ENCODE measurements around the gene HSFX2.
"Not testable (repeated sequence)": the region's sequence is repeated elsewhere in the genome, so short reads cannot be mapped to it uniquely, and the experiment has no call there.

HSFX2 gene

DNA sequence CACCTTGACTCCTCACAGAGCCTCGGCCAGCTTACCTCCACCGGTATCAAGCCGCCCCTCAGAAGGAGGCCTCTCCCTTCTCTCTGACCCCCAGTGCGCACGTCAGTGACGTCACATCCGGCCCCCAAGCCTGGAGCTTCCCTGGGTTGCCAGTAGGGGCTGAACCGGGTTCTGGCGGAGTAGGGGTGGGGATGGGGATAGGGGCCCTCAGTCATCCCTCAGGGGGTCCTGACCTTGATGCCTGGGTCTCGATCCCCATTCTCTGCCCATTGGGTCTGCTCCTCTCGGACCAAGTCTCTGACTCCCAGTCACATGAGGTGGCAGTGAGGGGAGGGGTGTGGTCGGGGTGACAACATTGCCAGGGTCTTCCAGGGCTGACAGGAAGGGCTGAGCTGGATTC, 7.8 kb downstream of the HSFX2 start, which contains the start of gene MAGEA9B:
Gene MAGEA9B, minus strand, starts transcription at position 101 of the 400 bp plus-strand sequence. CDS start 4,280 bp downstream, outside the sequence.
- not testable (repeated sequence) for DNase-seq (ENCODE audit: low spot score)

DNA sequence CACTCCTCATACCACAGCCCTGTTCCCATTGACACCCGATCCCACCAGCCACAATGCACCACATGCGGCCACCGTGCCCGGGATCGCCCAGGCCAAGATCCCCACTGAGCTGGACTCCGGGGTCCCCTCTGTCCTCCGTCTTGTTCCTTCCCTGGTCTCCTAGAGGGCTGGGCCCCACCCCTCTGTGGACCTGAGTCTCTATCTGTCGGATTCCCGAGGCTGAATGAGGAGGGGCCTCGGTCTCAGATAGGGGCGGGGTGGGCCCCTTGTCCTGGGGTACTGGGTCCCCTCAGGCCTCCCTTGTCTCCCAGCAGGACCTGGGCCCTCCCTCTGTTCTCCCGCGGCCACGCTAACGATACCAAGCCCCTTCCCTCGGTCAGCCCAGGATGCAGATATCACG, 9.5 kb downstream of the HSFX2 start:
- not testable (repeated sequence) for DNase-seq (ENCODE audit: low spot score)

DNA sequence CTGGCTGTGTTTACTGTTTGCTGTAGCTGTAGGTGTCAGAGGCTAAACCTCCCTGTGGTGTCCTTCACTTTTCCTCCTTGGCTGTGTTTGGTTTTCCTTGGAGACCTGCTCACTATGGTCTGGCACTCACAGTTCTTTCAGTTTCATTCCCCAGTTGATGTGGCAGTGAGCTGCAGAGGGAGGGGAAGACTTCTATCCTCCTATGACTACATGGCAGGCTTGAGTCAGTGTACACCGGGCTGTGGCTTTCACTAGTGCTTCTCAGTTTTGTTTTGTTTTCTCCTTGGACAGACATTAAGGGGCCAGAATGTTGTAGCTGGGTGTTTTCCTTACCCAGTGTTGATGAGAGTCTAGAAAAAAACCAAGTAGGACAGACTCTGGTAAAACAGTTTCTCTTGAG, 21.7 kb downstream of the HSFX2 start:
- DNase-seq (ENCODE audit: low spot score), result not testable (repeated sequence)

DNA sequence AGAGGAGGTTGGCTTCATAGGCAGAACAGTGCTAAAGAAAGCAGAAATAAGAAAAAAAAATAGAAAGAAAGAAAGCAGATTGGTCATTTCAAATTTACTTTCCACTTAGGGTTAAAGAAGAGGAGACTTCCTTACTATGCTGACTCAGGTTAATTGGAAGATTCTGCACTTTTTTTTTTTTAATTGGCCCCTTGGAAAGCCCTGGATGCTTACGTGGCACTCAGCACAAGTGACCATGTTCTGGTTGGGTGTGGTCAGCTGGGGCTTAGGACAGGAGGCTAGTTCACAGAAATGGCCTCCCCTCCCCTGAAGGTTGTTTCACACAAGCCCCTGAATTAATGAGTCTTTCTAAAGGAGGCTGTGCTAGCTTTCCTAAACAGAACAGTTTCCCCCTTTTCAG, 22.4 kb downstream of the HSFX2 start:
- DNase-seq (ENCODE audit: low spot score), result no peak

DNA sequence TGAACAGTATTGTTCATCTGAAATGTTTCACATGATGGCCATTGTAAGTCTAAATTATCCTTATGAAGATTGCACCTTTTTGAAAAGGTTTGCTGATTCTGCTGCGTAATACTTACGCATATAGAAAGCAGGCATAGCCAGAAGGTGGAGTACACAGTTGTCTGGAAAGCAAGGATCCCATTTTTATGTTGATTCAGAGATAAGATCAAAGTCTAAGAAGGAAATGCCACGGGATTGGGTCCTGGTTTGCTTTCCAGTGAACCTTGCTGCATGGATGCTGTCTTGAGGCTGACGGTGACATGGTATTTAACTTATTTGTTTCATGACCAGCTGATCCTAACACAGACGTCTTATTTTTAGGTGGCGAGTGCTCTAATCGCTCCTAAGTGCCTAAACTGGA, 23.3 kb downstream of the HSFX2 start:
- DNase-seq (ENCODE audit: low spot score), result no peak

DNA sequence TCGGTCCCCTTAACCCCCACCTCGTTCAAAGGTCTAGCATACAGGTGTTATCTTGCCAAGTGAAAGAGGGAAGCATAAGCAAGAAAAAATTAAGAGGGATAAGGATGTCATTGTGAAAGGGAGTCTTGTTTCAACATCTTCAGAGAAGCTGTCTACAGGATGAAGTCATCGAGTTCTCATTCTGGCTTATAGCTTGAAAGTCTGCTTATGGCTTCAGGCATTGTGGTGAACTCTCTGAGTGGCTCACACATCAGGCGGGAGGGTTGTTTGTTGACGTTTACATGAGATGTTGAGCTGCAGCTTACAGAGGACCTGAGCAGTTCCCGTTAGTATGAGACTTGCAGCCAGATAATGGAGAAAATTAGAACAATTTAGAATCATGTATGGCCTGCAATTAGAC, 24.4 kb downstream of the HSFX2 start:
- peak; percentile 40 for DNase-seq (ENCODE audit: low spot score)

DNA sequence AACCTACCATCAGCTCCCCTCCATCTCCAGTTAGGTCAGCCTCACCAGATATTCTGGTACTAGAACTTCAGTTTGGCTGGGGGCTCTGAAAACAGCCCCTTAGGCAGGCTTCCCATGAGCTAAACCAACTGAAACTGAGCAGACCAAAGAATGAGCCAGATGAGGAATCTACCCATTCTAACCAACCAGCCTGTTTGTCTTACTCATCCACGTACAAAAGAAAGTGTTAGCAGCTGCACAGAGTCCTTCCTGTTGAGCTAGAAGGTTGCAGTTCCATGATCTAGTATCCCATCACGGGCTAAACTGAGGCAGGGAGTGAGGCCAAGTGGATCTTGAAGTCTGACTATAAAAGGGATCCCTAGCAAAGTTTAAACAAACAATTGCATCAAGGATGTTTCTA, 25.3 kb downstream of the HSFX2 start:
- no peak for DNase-seq (ENCODE audit: low spot score)

DNA sequence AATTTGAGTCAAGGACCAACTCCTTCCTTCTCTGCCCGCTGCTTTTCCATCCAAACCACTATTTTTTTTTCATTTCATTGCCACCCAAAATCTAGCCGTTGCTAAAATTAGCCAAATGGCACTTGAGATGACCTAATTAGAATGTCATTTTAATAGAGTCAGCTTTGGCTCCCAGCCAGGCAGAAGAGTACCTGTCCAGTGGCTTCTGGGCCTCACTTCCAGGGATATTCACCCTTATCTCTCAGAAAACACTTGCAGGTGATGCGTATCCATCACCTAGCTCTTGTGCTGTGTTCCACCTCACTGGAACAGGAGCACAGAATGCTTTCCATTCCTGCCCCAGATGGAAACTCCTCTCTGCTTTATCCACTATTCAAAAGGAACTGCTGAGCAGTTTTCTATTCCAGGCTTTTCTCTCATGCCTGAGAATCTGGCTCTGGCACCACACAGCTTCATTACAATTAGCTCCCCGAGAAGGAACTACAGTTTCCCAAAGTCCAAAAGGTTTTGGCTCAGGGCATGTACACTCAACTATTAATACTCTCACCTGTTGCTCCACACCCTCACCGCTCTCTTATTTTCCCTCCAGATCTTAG, 26.3 kb downstream of the HSFX2 start:
- DNase-seq (ENCODE audit: low spot score), result no peak

DNA sequence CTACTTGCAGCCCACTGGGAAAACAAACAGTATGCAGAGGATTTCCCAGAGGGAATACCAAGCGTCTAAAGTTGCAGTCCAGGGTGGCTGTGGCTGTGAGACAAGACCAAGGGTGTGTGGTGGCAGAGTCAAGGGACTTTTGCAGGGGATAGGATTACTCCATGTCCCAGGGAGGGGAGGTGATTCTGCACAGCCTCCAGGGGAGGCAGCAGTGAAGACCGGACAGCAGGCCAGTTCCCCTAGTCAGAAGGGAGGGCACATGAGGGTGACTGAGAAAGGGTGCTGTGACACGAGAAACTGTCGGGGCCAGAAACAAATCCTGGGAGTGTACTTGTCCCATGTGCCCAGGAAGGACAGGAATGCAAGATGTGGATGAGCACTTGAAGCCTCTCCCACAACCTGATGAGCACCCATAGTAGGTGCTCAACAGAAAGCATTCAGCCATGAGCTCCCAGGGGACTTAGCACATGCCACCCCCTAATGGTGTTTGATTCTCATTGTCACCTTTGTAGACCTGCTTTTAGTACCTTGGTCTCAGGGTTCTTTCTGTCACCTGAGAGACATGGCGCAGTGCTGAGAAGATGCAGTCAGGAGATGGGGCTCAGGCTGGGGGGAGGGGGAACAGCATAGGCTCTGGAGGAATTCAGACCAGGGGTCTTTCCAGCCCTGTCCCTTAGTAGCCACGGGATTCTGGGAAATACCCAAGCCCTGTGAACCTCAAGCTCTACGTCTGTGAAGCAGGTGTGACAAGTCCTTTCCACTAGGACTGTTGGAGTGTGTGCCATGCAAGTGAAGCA, 27.3 kb downstream of the HSFX2 start:
- no peak for DNase-seq (ENCODE audit: low spot score)

DNA sequence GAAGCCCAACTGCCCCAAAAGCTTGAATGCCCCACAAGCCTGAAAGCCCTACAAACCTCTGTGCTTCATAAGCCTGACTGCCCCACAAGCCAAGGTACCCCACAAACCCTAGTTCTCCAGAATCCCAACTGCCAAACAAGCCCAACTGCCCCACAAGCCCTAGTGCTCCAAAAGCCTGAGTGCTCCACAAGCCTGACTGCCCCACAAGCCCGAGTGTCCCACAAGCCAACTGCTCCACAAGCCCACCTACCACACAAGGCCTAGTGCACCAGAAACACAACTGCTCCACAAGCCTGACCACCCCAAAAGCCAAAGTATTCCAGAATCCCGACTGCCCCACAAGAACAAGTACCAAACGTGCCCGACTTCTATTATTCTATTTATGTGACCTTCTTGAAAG, 31.8 kb downstream of the HSFX2 start:
- DNase-seq (ENCODE audit: low spot score), result no peak

DNA sequence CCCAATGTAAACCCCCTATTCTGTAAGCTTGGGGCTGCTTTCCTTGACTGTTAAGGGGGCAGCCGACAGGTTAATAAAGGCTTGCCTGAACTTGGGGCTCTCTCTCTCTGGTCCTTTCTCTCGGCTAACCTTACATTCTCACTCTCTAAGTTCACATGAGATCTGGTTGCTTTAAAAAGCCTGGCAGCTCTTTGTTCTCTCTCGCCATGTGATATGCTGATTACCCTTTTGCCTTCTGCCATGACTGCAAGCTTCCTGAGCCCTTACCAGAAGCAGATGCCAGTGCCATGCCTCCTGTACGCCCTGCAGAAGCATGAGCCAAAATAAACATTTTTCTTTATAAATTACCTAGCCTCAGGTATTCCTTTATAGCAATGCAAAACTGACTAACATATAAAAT, 39.9 kb downstream of the HSFX2 start:
- not testable (repeated sequence) for DNase-seq (ENCODE audit: low spot score)

DNA sequence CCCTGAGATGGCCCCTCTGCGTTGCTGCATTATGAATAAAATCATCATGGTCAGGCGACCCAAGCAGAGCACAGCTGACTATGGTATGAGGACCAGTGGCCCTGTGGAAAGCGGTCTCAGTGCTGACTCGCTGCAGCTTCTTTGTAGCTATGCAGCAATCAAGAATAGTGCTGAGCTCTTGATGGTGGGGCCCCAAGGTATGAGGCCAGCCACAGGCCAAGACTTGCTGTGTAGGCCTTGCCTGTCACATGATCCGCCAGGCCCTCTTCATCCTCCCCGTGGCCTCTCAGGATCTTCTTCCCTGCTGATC, 43.2 kb downstream of the HSFX2 start:
- DNase-seq (ENCODE audit: low spot score), result not testable (repeated sequence)

DNA sequence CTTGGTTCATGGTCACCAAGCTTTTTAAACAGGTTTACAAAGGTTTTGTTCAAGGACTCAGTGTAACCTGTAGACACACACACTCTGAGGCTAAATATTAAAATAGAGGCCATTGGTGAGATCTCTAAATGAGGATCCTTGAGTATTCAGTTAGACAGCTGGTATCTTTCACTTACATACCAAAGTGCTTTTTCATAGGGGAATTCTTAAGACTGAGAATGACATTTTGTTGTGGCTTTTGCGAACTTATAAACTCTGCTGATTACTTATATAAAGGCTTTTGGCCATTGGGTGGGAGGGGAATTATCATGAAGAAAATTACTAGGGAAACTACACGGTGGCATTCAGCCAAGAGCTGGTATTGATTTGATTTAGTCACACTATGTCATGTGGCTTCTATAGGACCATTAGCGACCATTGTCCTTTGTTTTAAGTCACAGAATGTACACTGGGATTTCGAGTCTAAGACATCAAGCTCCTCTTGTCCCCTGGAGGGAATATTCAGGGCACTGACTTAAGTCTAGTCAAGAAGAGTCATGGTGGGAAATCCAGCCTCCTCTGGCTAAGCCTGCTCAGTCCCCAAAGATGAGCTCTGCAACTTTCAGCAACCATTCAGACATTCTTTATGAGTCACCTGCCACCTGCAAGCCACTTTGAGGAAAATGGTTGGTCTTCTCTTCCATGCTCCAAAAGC, 43.7 kb downstream of the HSFX2 start:
- not testable (repeated sequence) for DNase-seq (ENCODE audit: low spot score)

DNA sequence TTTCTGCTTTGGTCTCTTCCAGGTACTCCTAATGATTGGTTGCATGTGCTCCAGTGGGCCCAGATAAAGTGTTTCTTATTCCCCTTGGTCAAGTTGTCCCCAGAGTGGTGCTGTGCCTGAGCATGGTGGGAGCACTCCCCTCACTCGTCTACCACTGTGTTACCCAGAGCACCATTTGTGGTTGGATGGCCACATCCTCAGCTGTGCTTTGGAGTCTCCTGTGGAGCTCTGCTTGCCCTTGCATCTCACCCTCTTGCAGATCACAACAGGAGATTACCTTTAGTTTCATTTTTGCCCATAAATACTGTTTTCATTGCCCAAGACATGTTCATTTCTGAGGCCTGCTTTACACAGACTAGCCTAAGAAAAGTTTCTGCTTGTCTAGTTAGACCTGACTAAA, 44.7 kb downstream of the HSFX2 start:
- not testable (repeated sequence) for DNase-seq (ENCODE audit: low spot score)

DNA sequence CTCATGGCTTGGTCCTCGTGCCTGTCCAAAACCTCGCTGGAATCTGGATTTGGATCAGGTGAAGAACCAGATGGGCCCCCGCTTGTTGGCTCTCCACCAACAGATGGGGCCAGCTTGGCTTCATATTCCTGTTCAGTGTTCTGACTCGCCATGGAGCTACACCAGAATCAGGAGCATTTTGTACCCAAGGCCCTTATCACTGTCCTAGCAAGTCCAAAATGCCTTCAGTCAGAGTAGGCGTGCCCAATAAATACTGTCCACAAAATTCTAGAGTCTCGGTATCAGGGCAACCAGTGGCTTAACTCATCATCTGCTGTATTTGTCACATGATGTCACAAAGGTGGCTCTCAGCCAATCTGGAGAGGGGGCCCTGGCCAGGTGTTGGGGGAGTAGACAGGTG, 45.4 kb downstream of the HSFX2 start, which contains the start of gene HSFX3:
Gene HSFX3, minus strand, starts transcription at position 224 of the 400 bp plus-strand sequence. Its CDS starts 72 bp downstream, at position 152.
- DNase-seq (ENCODE audit: low spot score), result not testable (repeated sequence)

DNA sequence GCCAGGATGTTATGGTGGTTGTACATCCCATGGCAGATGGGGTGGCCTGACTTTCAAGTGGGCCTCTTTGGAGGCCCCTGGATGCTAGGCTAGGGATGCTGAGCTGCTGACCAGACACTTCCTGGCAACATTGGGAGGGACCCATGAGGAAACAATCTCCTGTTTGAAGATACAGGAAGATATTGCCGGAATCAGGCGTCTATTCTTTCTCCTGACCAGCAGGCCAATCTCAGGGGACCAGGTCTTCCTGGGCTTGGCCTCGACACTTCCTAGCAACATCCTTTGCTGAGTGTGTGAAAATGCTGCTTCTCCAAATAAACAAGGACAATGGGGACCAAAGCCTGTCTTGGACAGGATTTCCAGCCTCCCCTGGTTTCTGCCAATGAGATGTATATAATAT, 47.3 kb downstream of the HSFX2 start:
- DNase-seq (ENCODE audit: low spot score), result not testable (repeated sequence)

DNA sequence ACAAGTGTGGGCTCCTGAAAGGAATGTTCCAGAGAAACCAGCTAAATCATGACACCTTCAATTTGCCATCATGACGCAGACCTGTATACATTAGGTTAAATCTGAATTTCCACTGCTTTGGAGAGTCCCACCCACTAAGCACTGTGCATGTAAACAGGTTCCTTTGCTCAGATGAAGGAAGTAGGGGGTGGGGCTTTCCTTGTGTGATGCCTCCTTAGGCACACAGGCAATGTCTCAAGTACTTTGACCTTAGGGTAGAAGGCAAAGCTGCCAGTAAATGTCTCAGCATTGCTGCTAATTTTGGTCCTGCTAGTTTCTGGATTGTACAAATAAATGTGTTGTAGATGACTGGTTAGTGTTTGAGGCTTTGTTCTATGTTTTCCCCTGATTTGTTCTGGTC, 48.2 kb downstream of the HSFX2 start:
- not testable (repeated sequence) for DNase-seq (ENCODE audit: low spot score)

DNA sequence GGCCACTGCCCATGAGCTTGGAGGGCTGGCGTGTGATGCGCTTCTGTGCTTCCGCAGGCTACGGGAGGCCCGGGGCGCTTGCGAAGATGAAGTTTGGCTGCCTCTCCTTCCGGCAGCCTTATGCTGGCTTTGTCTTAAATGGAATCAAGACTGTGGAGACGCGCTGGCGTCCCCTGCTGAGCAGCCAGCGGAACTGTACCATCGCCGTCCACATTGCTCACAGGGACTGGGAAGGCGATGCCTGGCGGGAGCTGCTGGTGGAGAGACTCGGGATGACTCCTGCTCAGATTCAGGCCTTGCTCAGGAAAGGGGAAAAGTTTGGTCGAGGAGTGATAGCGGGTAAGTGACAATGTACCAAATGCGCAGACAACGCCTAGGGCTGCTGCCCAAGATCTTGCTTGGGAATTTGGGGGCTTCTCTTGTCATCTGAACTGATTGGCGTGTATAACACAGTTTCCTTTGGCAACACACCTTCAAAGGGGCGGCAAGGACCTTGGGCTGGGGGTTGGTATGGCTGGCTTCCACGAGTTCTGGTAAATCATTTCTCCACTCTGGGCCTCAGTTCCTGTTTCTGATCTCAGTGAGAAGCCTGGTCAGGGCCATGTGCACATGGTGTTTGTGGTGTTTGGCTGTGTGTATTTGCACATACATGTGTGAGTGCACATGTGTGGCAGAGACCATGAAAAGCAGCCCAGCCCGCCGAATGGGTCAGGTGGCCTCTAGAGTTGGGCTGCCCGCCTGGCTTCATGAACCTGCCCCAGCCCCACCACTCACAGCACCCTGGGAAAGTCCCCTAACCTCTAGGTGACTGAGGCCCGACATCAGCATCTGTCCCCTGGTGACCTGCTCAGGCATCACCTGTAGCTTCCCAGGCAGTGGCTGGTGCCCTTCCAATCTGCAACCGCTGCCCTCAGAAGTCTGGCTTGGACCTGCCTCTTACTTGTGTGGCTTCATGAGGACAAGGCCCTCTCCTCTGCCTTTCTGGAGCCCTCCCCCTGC, 49.3 kb downstream of the HSFX2 start:
- DNase-seq (ENCODE audit: low spot score), result not testable (repeated sequence)

All from AG20443 (cell line).